Measurements from ENCODE around the gene QPCTL. TPM values are rescaled to one million over a fixed set of nuclear protein-coding genes. Genes with fewer than 3 reads are reported as not detected.
A peak's percentile ranks its signal among the peaks of the same experiment; 100 is the strongest.

Gene QPCTL
- total and polyA plus RNA-seq, 9 of the 15 experiments (the other 6 are each of a cell fraction or from before 2014, with no cell fraction given), result 0.99 to 31.3 (median 12.7) TPM

GRCh38 chr19:45691516-45692186, 815 bp upstream of the QPCTL start, which contains the start of gene SNRPD2 (continued):
- TF ChIP-seq POU5F1 (IDR thresholded peaks at IDR 0.05; ENCODE audit: borderline replicate concordance, low read depth, low read length, partially characterized antibody) (no peak), DMBX1 (CRISPR knock-in tag; IDR thresholded peaks at IDR 0.05; ENCODE audit: borderline replicate concordance) (no peak), BRF1 (IDR thresholded peaks at IDR 0.05; ENCODE audit: borderline replicate concordance, extremely low read depth, insufficient read length) (no peak), PCBP1 (IDR thresholded peaks at IDR 0.05; ENCODE audit: low read depth, low read length, poor library complexity, severe bottlenecking) (peak; percentile 17), SIX5 (IDR thresholded peaks at IDR 0.05; ENCODE audit: borderline replicate concordance in 1 of 2, insufficient read depth in 1 of 2, low read depth in 1 of 2, low read length in 2 of 2) (no peak), CBFB (CRISPR knock-in tag; IDR thresholded peaks at IDR 0.05) (no peak; the same call in 1 of the 2 replicates), KLF6 (CRISPR knock-in tag; IDR thresholded peaks at IDR 0.05; ENCODE audit: borderline replicate concordance) (no peak), GABPB1 (CRISPR knock-in tag; IDR thresholded peaks at IDR 0.05) (peak; percentile 93), KAT2B (IDR thresholded peaks at IDR 0.05; ENCODE audit: low read depth, low read length) (no peak), BCL6 (CRISPR knock-in tag; IDR thresholded peaks at IDR 0.05) (no peak), DPF2 (IDR thresholded peaks at IDR 0.05) (peak; percentile 68; the same call in 1 of the 2 replicates), NCOA2 (IDR thresholded peaks at IDR 0.05; ENCODE audit: partially characterized antibody in 2 of 2) (no peak), ZBED1 (IDR thresholded peaks at IDR 0.05) (peak; percentile 29; the same call in 1 of the 2 replicates), SNRNP70 (optimal IDR thresholded peaks at IDR 0.05; ENCODE audit: low read depth, low read length) (no peak), NFYB (IDR thresholded peaks at IDR 0.05; ENCODE audit: extremely low read depth, insufficient read length) (no peak), TOE1 (IDR thresholded peaks at IDR 0.05; ENCODE audit: borderline replicate concordance) (peak; percentile 78; the same call in 1 of the 2 replicates), TOE1 (CRISPR knock-in tag; IDR thresholded peaks at IDR 0.05; ENCODE audit: borderline replicate concordance, low read depth) (no peak), SMARCE1 (IDR thresholded peaks at IDR 0.05) (peak; percentile 79; the same call in 1 of the 2 replicates), POLR2AphosphoS2 (IDR thresholded peaks at IDR 0.05; ENCODE audit: low read length) (peak; percentile 84; the same call in 1 of the 2 replicates), SMAD4 (CRISPR knock-in tag; conservative IDR thresholded peaks at IDR 0.05) (no peak), ZNF263 (CRISPR knock-in tag; IDR thresholded peaks at IDR 0.05; ENCODE audit: borderline replicate concordance) (no peak), HDAC8 (tag; IDR thresholded peaks at IDR 0.05) (no peak), ZNF239 (CRISPR knock-in tag; IDR thresholded peaks at IDR 0.05) (no peak), ZNF644 (tag; IDR thresholded peaks at IDR 0.05; ENCODE audit: low read depth) (no peak), ZFPM2 (CRISPR knock-in tag; IDR thresholded peaks at IDR 0.05) (no peak), USF1 (CRISPR knock-in tag; IDR thresholded peaks at IDR 0.05) (peak; percentile 57)
- TF ChIP-seq, protein P1, sequence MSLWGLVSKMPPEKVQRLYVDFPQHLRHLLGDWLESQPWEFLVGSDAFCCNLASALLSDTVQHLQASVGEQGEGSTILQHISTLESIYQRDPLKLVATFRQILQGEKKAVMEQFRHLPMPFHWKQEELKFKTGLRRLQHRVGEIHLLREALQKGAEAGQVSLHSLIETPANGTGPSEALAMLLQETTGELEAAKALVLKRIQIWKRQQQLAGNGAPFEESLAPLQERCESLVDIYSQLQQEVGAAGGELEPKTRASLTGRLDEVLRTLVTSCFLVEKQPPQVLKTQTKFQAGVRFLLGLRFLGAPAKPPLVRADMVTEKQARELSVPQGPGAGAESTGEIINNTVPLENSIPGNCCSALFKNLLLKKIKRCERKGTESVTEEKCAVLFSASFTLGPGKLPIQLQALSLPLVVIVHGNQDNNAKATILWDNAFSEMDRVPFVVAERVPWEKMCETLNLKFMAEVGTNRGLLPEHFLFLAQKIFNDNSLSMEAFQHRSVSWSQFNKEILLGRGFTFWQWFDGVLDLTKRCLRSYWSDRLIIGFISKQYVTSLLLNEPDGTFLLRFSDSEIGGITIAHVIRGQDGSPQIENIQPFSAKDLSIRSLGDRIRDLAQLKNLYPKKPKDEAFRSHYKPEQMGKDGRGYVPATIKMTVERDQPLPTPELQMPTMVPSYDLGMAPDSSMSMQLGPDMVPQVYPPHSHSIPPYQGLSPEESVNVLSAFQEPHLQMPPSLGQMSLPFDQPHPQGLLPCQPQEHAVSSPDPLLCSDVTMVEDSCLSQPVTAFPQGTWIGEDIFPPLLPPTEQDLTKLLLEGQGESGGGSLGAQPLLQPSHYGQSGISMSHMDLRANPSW (CRISPR knock-in tag; IDR thresholded peaks at IDR 0.05), result peak; percentile 93; the same call in 1 of the 2 replicates

Measured in K562 (cell line).